IMR-90 (cell line): Measurements from ENCODE around the gene MARK2. TPM values are rescaled to one million over a fixed set of nuclear protein-coding genes. Genes with fewer than 3 reads are reported as not detected.

Experiments
- ATAC-seq: fragments of 200-7000 bp; cut with Tn5 transposase; 2 replicates; pipeline ENCODE4 v1.9.1; 2020; ENCODE audit warnings: low read depth, mild to moderate bottlenecking, moderate library complexity
- BruUV-seq: library from RNA; stranded (reverse); fragments of 400-500 nt; replicated peaks from 2 replicates; lab custom pipeline; 2021; lab: Mats Ljungman, UMichigan
- CTCF ChIA-PET: fragments of 300-600 bp; formaldehyde crosslinking; extraction: SDS; loops from one replicate; lab custom pipeline; 2021; ENCODE audit warnings: antibody characterized with exemption; lab: Yijun Ruan, JAX
- POLR2A ChIA-PET: fragments of 300-600 bp; sonication (Branson Sonifier 250); formaldehyde crosslinking; loops from one replicate; lab custom pipeline; 2022; ENCODE audit warnings: antibody characterized with exemption; ENCODE audit not compliant: unreplicated experiment; lab: Charles Lee
- DNase-seq: peaks from one replicate; pipeline ENCODE4 v3.0.0; 2013
- H2AFZ ChIP-seq: replicated peaks from 2 replicates; pipeline ENCODE3; 2013; ENCODE audit warnings: low read length, mild to moderate bottlenecking; ENCODE audit not compliant: poor library complexity
- H2AK5ac ChIP-seq: 2 replicates; pipeline ENCODE4 v1.6.1; 2013; ENCODE audit warnings: low read depth, low read length, inconsistent platforms
- H2AK9ac ChIP-seq: replicated peaks from 2 replicates; pipeline ENCODE3; 2013; ENCODE audit warnings: mild to moderate bottlenecking, low read depth, low read length, moderate library complexity; ENCODE audit not compliant: poor library complexity
- H2BK120ac ChIP-seq: 2 replicates; pipeline ENCODE4 v1.6.1; 2013; ENCODE audit warnings: low read depth, low read length, inconsistent platforms
- H2BK15ac ChIP-seq: 3 replicates; pipeline ENCODE4 v1.6.1; 2013; ENCODE audit warnings: low read depth, low read length, inconsistent platforms
- H2BK20ac ChIP-seq: 2 replicates; pipeline ENCODE4 v1.6.1; 2013; ENCODE audit warnings: low read depth, mild to moderate bottlenecking, inconsistent platforms, low read length, moderate library complexity
- H2BK5ac ChIP-seq: 2 replicates; pipeline ENCODE4 v1.6.1; 2013; ENCODE audit warnings: mild to moderate bottlenecking, low read depth, low read length, inconsistent platforms; ENCODE audit not compliant: poor library complexity, severe bottlenecking
- H3K14ac ChIP-seq: replicated peaks from 2 replicates; pipeline ENCODE4 v1.6.1; 2013; ENCODE audit warnings: low read depth, low read length, inconsistent platforms
- H3K18ac ChIP-seq: 2 replicates; pipeline ENCODE4 v1.6.1; 2013; ENCODE audit warnings: low read depth, low read length, control low read depth
- H3K23ac ChIP-seq: 2 replicates; pipeline ENCODE4 v1.6.1; 2013; ENCODE audit warnings: low read depth, low read length, inconsistent platforms
- H3K27ac ChIP-seq: 2 replicates; pipeline ENCODE4 v1.5.1; 2013; ENCODE audit warnings: mild to moderate bottlenecking, control low read depth, low read length; ENCODE audit not compliant: insufficient read depth
- H3K27me3 ChIP-seq: 2 replicates; pipeline ENCODE4 v1.6.1; 2013; ENCODE audit warnings: low read length; ENCODE audit not compliant: control insufficient read depth, insufficient read depth
- H3K36me3 ChIP-seq: 2 replicates; pipeline ENCODE4 v1.6.1; 2013; ENCODE audit warnings: low read length, mixed read lengths; ENCODE audit not compliant: control insufficient read depth, insufficient read depth
- H3K4ac ChIP-seq: 2 replicates; pipeline ENCODE4 v1.6.1; 2013; ENCODE audit warnings: low read depth, low read length, inconsistent platforms
- H3K4me1 ChIP-seq: 2 replicates; pipeline ENCODE4 v1.6.1; 2013; ENCODE audit warnings: low read length, mixed read lengths; ENCODE audit not compliant: control insufficient read depth, insufficient read depth
- H3K4me2 ChIP-seq: 2 replicates; pipeline ENCODE4 v1.6.1; 2013; ENCODE audit warnings: low read depth, mild to moderate bottlenecking, control low read depth, low read length, moderate library complexity
- H3K4me3 ChIP-seq: 2 replicates; pipeline ENCODE4 v1.5.1; 2013; ENCODE audit warnings: low read depth, mild to moderate bottlenecking, control low read depth, low read length, moderate library complexity; ENCODE audit not compliant: insufficient read depth
- H3K56ac ChIP-seq: 2 replicates; pipeline ENCODE4 v1.6.1; 2013; ENCODE audit warnings: low read length, inconsistent platforms; ENCODE audit not compliant: insufficient read depth; ENCODE audit errors: extremely low read depth
- H3K79me1 ChIP-seq, 2 experiments: 2 replicates each; pipeline ENCODE4 v1.6.1; 2013; ENCODE audit warnings: low read length in 2 of 2, inconsistent platforms in 1 of 2, low read depth in 1 of 2
- H3K9ac ChIP-seq: 2 replicates; pipeline ENCODE4 v1.6.1; 2013; ENCODE audit warnings: low read depth, low read length, control low read depth
- H3K9me1 ChIP-seq: 2 replicates; pipeline ENCODE4 v1.6.1; 2013; ENCODE audit warnings: low read length, inconsistent platforms; ENCODE audit not compliant: insufficient read depth
- H3K9me3 ChIP-seq: 2 replicates; pipeline ENCODE4 v1.6.1; 2013; ENCODE audit warnings: low read length; ENCODE audit not compliant: control insufficient read depth, insufficient read depth
- H4K20me1 ChIP-seq: 2 replicates; pipeline ENCODE4 v1.6.1; 2013; ENCODE audit warnings: low read length, inconsistent platforms; ENCODE audit not compliant: insufficient read depth
- H4K5ac ChIP-seq: 2 replicates; pipeline ENCODE4 v1.6.1; 2013; ENCODE audit warnings: mild to moderate bottlenecking, low read depth, low read length, control low read depth
- H4K8ac ChIP-seq, 2 experiments: 2 replicates each; pipeline ENCODE4 v1.6.1; 2013; ENCODE audit warnings: low read depth in 2 of 2, low read length in 2 of 2, control low read depth in 1 of 2, inconsistent platforms in 1 of 2
- H4K91ac ChIP-seq: 2 replicates; pipeline ENCODE4 v1.6.1; 2013; ENCODE audit warnings: low read depth, low read length, inconsistent platforms; ENCODE audit not compliant: insufficient read depth
- CEBPB ChIP-seq: IDR thresholded peaks from 2 replicates; pipeline ENCODE4 v1.6.1; 2012; ENCODE audit warnings: low read depth, low read length, improper control_type of control experiment
- CHD1 ChIP-seq: IDR thresholded peaks from 2 replicates; pipeline ENCODE4 v1.6.1; 2012; ENCODE audit warnings: low read depth, low read length, improper control_type of control experiment
- CTCF ChIP-seq: conservative IDR thresholded peaks from 2 replicates; pipeline ENCODE4 v1.5.1; 2012; ENCODE audit warnings: mild to moderate bottlenecking, low read depth, low read length, improper control_type of control experiment
- MXI1 ChIP-seq: IDR thresholded peaks from 2 replicates; pipeline ENCODE4 v1.6.1; 2012; ENCODE audit warnings: low read depth, mild to moderate bottlenecking, low read length, moderate library complexity, borderline replicate concordance
- POLR2A ChIP-seq: IDR thresholded peaks from 2 replicates; pipeline ENCODE4 v1.6.1; 2012; ENCODE audit warnings: mild to moderate bottlenecking, low read depth, low read length
- RFX5 ChIP-seq: IDR thresholded peaks from 2 replicates; pipeline ENCODE4 v1.8.0; 2012; ENCODE audit warnings: low read depth, mild to moderate bottlenecking, low read length, moderate library complexity
- WGBS, 2 experiments: methylation state at CpG; one replicate each; pipeline versions ENCODE4 v1.1.5 to v1.1.7; 2013; ENCODE audit warnings: missing lambda C conversion rate in 2 of 2; ENCODE audit not compliant: insufficient read length in 1 of 2; ENCODE audit errors: extremely low coverage in 2 of 2; 5-methylcytosine and 5-hydroxymethylcytosine counted together
- dilution Hi-C: fragments of 300-500 bp; cut with HindIII; formaldehyde crosslinking; loops from one replicate; pipeline ENCODE4 v1.14.3; 2018; ENCODE audit warnings: low sequenced_read_pairs; ENCODE audit not compliant: unreplicated experiment
- in situ Hi-C: fragments of 300-500 bp; cut with MboI; formaldehyde crosslinking; loops from 3 replicates; pipeline ENCODE4 v1.14.3; 2019; ENCODE audit warnings: low sequenced_read_pairs, inconsistent platforms, mixed read lengths
- intact Hi-C: fragments of 100-400 bp; cut with micrococcal nuclease; formaldehyde crosslinking; loops from 2 replicates; pipeline ENCODE4 v1.10.0; 2022
- polyA plus RNA-seq, 3 experiments: library from polyadenylated mRNA; depleted of rRNA; stranded (reverse); fragments of >200 nt; gene quantifications; 2 replicates each; pipeline ENCODE4 v1.2.3, GENCODE V29; 2012; ENCODE audit warnings: low replicate concordance in 1 of 3
- total RNA-seq: library from RNA; depleted of rRNA; stranded (reverse); fragments of >200 nt; gene quantifications from 2 replicates; pipeline ENCODE4 v1.2.3, GENCODE V29; 2012

The MARK2 gene
- total and polyA plus RNA-seq, 2 of the 4 experiments (the other 2 are of a cell fraction): 6.6 to 17.3 TPM

- Histone ChIP-seq H3K27ac (no peak overlapping the region), H3K56ac (no peak overlapping the region), H2AK9ac (no peak overlapping the region), H3K4me2 (no peak overlapping the region), H4K5ac (no peak overlapping the region), H2AK5ac (no peak overlapping the region), H4K91ac (no peak overlapping the region), H2AFZ (no peak overlapping the region), H3K4ac (no peak overlapping the region), H3K4me1 (no peaks in the 10 kb centered on the region), H3K18ac (no peak overlapping the region), H3K27me3 (no peaks in the 10 kb centered on the region), H3K79me1 (peaks cover 0 to 9% of the 10 kb centered on the region in 2 experiments; a peak in 3 of 4 replicates), H4K20me1 (no peaks in the 10 kb centered on the region), H3K9me3 (no peaks in the 10 kb centered on the region), H2BK120ac (no peak overlapping the region), H3K36me3 (peaks cover 45% of the 10 kb centered on the region), H3K9ac (no peak overlapping the region), H3K14ac (no peak overlapping the region), H2BK15ac (no peak overlapping the region), H2BK20ac (no peak overlapping the region), H3K23ac (no peak overlapping the region), H4K8ac (no peak overlapping the region), H3K4me3 (no peak overlapping the region), H2BK5ac (no peak overlapping the region), H3K9me1 (peaks cover 5% of the 10 kb centered on the region; the same call in 1 of the 2 replicates)
- dilution Hi-C loops (no loop called here), in situ Hi-C loops (no loop called here), intact Hi-C loops (no loop called here)
- no peak for ATAC-seq
- WGBS, 2 experiments: 80% methylated on average over 13 of the region's 20 CpGs; no CpG with 5 or more reads in 1 of the 2 experiments
- ChIA-PET CTCF (interaction anchor here (1.1 kb wide), 1 partner anchor 17 kb away, joined by 4 read pairs; no protein-coding TSS in a partner anchor), POLR2A (no interaction called here)
- TF ChIP-seq CHD1 (no peak), RFX5 (no peak), CEBPB (no peak), CTCF (no peak), MXI1 (no peak), POLR2A (no peak)
- no peak for DNase-seq
- no TSS peak for BruUV-seq
These were observed 113.0 kb downstream of the MARK2 start for GRCh38 chr11:63951779-63952536.
